Skeletal muscle tissue (tissue), 4 donors: Measurements from ENCODE around the gene SETD5. TPM values are rescaled to one million over a fixed set of nuclear protein-coding genes. Genes with fewer than 3 reads are reported as not detected.
A peak's percentile ranks its signal among the peaks of the same experiment; 100 is the strongest.

Source experiments
- H3K27ac ChIP-seq: one replicate; pipeline ENCODE4 v1.7.0; 2013; ENCODE audit warnings: mild to moderate bottlenecking, low read depth, low read length, inconsistent platforms
- H3K27me3 ChIP-seq, 3 donors: one replicate each; pipeline ENCODE4 v1.7.0; 2013; ENCODE audit warnings: low read length in 3 of 3; ENCODE audit not compliant: control insufficient read depth in 3 of 3, insufficient read depth in 3 of 3
- H3K36me3 ChIP-seq, 3 donors: one replicate each; pipeline ENCODE4 v1.7.0; 2013; ENCODE audit warnings: low read length in 3 of 3; ENCODE audit not compliant: control insufficient read depth in 3 of 3, insufficient read depth in 3 of 3
- H3K4me1 ChIP-seq, 3 donors: one replicate each; pipeline ENCODE4 v1.7.0; 2013; ENCODE audit warnings: low read length in 3 of 3, mild to moderate bottlenecking in 3 of 3; ENCODE audit not compliant: control insufficient read depth in 3 of 3, insufficient read depth in 3 of 3
- H3K4me3 ChIP-seq, 3 donors: one replicate each; pipeline ENCODE4 v1.7.0; 2013; ENCODE audit warnings: low read length in 3 of 3
- H3K9ac ChIP-seq, 3 donors: one replicate each; pipeline ENCODE4 v1.7.0; 2013; ENCODE audit warnings: low read length in 3 of 3, mild to moderate bottlenecking in 3 of 3, moderate library complexity in 2 of 3, low read depth in 1 of 3
- H3K9me3 ChIP-seq, 3 donors: one replicate each; pipeline ENCODE4 v1.7.0; 2013; ENCODE audit warnings: low read length in 3 of 3; ENCODE audit not compliant: control insufficient read depth in 3 of 3
- total RNA-seq: library from RNA; depleted of rRNA; stranded (reverse); fragments of >200 nt; gene quantifications from one replicate; pipeline ENCODE4 v1.2.3, GENCODE V29; 2014
- donor health status: Osteomylitis.

SETD5 gene
- total RNA-seq, 1 donor from 2014 or later, result 54.3 TPM

- no peak overlapping the region for H3K27ac ChIP-seq
- H3K36me3 ChIP-seq, result peaks cover 41 to 84% (median 66%) of the 10 kb centered on the region in 3 donors
- no peak overlapping the region for H3K9ac ChIP-seq
- no peak overlapping the region for H3K4me3 ChIP-seq
- H3K27me3 ChIP-seq, result no peaks in the 10 kb centered on the region
- H3K9me3 ChIP-seq, result no peaks in the 10 kb centered on the region
- peaks cover 0 to 21% (median 11%) of the 10 kb centered on the region in 3 donors for H3K4me1 ChIP-seq
Measured at GRCh38 chr3:9388562-9389272, 8.7 kb upstream of the SETD5 start.

- Histone ChIP-seq H3K9ac (no peak overlapping the region), H3K36me3 (peaks cover 28 to 67% (median 50%) of the 10 kb centered on the region in 3 donors), H3K27ac (no peak overlapping the region), H3K4me1 (peaks cover 13 to 33% (median 21%) of the 10 kb centered on the region in 3 donors), H3K27me3 (no peaks in the 10 kb centered on the region), H3K4me3 (no peak overlapping the region), H3K9me3 (no peaks in the 10 kb centered on the region)
Measured at GRCh38 chr3:9390265-9390888, 7.0 kb upstream of the SETD5 start.

GRCh38 chr3:9392041-9392440 is 5.4 kb upstream of the SETD5 start:
- peak overlapping the region; percentile 19 for H3K27ac ChIP-seq
- no peaks in the 10 kb centered on the region for H3K27me3 ChIP-seq
- no peak overlapping the region for H3K4me3 ChIP-seq
- no peaks in the 10 kb centered on the region for H3K9me3 ChIP-seq
- H3K4me1 ChIP-seq, result peaks cover 21 to 39% (median 30%) of the 10 kb centered on the region in 3 donors
- H3K9ac ChIP-seq, result no peak overlapping the region
- H3K36me3 ChIP-seq, result peaks cover 25 to 53% (median 35%) of the 10 kb centered on the region in 3 donors

GRCh38 chr3:9395570-9396300 is 1.7 kb upstream of the SETD5 start:
- Histone ChIP-seq H3K36me3 (peaks cover 3 to 20% (median 7%) of the 10 kb centered on the region in 3 donors), H3K4me1 (peaks cover 32 to 53% (median 33%) of the 10 kb centered on the region in 3 donors), H3K9me3 (no peaks in the 10 kb centered on the region), H3K27ac (peak overlapping the region; percentile 99), H3K4me3 (peak overlapping the region; percentile 76 to 84 (median 81)), H3K27me3 (no peaks in the 10 kb centered on the region), H3K9ac (peak overlapping the region; percentile 73 to 83 (median 82))

- no peaks in the 10 kb centered on the region for H3K27me3 ChIP-seq
- peak overlapping the region; percentile 76 to 84 (median 81) for H3K4me3 ChIP-seq
- H3K27ac ChIP-seq, result peak overlapping the region; percentile 99
- H3K9ac ChIP-seq, result peak overlapping the region; percentile 73 to 83 (median 82)
- peaks cover 0 to 15% (median 2%) of the 10 kb centered on the region in 3 donors for H3K36me3 ChIP-seq
- peaks cover 34 to 58% (median 36%) of the 10 kb centered on the region in 3 donors for H3K4me1 ChIP-seq
- H3K9me3 ChIP-seq, result no peaks in the 10 kb centered on the region
Measured at GRCh38 chr3:9396301-9396631, 1.1 kb upstream of the SETD5 start.

GRCh38 chr3:9396632-9397331 is 633 bp upstream of the SETD5 start:
- Histone ChIP-seq H3K27me3 (no peaks in the 10 kb centered on the region), H3K4me3 (peak overlapping the region; percentile 81 to 84 (median 83)), H3K27ac (peak overlapping the region; percentile 99), H3K9ac (peak overlapping the region; percentile 81 to 83 (median 82)), H3K36me3 (peaks cover 0 to 10% (median 0%) of the 10 kb centered on the region in 3 donors), H3K4me1 (peaks cover 29 to 57% (median 41%) of the 10 kb centered on the region in 3 donors), H3K9me3 (no peaks in the 10 kb centered on the region)

- Histone ChIP-seq H3K4me3 (peak overlapping the region; percentile 74 to 94 (median 91)), H3K9me3 (no peaks in the 10 kb centered on the region), H3K27ac (peak overlapping the region; percentile 99), H3K36me3 (peaks cover 0 to 6% (median 0%) of the 10 kb centered on the region in 3 donors), H3K27me3 (no peaks in the 10 kb centered on the region), H3K9ac (peak overlapping the region; percentile 99 to 100 (median 99)), H3K4me1 (peaks cover 38 to 60% (median 54%) of the 10 kb centered on the region in 3 donors)
Measured at GRCh38 chr3:9397906-9398699, 688 bp downstream of the SETD5 start.

- Histone ChIP-seq H3K27ac (peak overlapping the region; percentile 99), H3K4me1 (peaks cover 43 to 61% (median 55%) of the 10 kb centered on the region in 3 donors), H3K9ac (peak overlapping the region; percentile 99 to 100 (median 99)), H3K9me3 (no peaks in the 10 kb centered on the region), H3K36me3 (no peaks in the 10 kb centered on the region), H3K27me3 (no peaks in the 10 kb centered on the region), H3K4me3 (peak overlapping the region; percentile 74 to 94 (median 91))
Measured at GRCh38 chr3:9398700-9399336, 1.4 kb downstream of the SETD5 start.
